PFSK-1 (cell line): Measurements from ENCODE around the gene DAGLA.

ENCODE experiments used
- SIN3A ChIP-seq: IDR thresholded peaks from 2 replicates; pipeline ENCODE4 v1.6.1; 2012; ENCODE audit warnings: mild to moderate bottlenecking, low read length, moderate library complexity, borderline replicate concordance; ENCODE audit not compliant: insufficient read depth
- TAF1 ChIP-seq: IDR thresholded peaks from 2 replicates; pipeline ENCODE4 v1.6.1; 2012; ENCODE audit warnings: low read length, control low read depth, borderline replicate concordance; ENCODE audit not compliant: insufficient read depth
- TF ChIP-seq, protein P1 (sequence below), 2 experiments: IDR thresholded peaks; 2 replicates each; pipeline versions ENCODE4 v1.6.1 to v1.8.0; 2011 to 2012; ENCODE audit warnings: low read depth in 2 of 2, low read length in 2 of 2, control low read depth in 1 of 2, inconsistent platforms in 1 of 2, mild to moderate bottlenecking in 1 of 2, moderate library complexity in 1 of 2; ENCODE audit not compliant: insufficient read depth in 1 of 2

DNA sequence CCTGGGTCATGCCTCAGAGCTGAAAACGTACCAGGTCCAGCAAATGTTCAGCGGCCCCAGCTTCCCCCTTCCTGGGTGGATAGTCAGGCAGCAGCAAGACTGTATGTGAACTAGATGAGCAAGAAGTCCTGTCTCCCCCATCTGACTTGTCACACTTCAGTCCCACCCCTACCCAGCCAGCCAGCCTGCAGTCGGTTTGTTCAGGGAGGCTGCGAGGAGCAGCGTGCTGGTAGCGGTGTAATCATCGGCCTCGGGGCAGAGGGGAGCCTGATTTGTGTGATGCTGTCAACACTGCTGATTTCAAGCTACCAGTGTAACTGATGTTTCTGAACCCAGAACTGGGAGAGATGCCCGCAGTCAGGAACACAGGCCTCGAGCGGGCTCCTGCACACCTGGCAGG, 102.7 kb downstream of the DAGLA start:
- TF ChIP-seq, protein P1, sequence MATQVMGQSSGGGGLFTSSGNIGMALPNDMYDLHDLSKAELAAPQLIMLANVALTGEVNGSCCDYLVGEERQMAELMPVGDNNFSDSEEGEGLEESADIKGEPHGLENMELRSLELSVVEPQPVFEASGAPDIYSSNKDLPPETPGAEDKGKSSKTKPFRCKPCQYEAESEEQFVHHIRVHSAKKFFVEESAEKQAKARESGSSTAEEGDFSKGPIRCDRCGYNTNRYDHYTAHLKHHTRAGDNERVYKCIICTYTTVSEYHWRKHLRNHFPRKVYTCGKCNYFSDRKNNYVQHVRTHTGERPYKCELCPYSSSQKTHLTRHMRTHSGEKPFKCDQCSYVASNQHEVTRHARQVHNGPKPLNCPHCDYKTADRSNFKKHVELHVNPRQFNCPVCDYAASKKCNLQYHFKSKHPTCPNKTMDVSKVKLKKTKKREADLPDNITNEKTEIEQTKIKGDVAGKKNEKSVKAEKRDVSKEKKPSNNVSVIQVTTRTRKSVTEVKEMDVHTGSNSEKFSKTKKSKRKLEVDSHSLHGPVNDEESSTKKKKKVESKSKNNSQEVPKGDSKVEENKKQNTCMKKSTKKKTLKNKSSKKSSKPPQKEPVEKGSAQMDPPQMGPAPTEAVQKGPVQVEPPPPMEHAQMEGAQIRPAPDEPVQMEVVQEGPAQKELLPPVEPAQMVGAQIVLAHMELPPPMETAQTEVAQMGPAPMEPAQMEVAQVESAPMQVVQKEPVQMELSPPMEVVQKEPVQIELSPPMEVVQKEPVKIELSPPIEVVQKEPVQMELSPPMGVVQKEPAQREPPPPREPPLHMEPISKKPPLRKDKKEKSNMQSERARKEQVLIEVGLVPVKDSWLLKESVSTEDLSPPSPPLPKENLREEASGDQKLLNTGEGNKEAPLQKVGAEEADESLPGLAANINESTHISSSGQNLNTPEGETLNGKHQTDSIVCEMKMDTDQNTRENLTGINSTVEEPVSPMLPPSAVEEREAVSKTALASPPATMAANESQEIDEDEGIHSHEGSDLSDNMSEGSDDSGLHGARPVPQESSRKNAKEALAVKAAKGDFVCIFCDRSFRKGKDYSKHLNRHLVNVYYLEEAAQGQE (IDR thresholded peaks at IDR 0.05; ENCODE audit: insufficient read depth in 1 of 2, low read depth in 2 of 2, low read length in 2 of 2), result no peak
- no peak for TF ChIP-seq SIN3A
- no peak for TF ChIP-seq TAF1
